ENCODE results near the gene SMIM5. TPM values are rescaled to one million over a fixed set of nuclear protein-coding genes. Genes with fewer than 3 reads are reported as not detected.

SMIM5 gene
- total and polyA plus RNA-seq, 2 experiments from 2014 or later: 0.60 to 0.89 TPM

GRCh38 chr17:75645889-75646637, 12.8 kb downstream of the SMIM5 start:
- H3K27ac ChIP-seq: no peak overlapping the region
- DNase-seq (ENCODE audit: low read depth in 1 of 2, low spot score in 1 of 2): no peak

GRCh38 chr17:75646638-75646992, 13.4 kb downstream of the SMIM5 start:
- H3K27ac ChIP-seq: no peak overlapping the region
- H3K36me3 ChIP-seq: peaks cover 12% of the 10 kb centered on the region

More at GRCh38 chr17:75645889-75646637, 12.8 kb downstream of the SMIM5 start:
- H3K36me3 ChIP-seq: peaks cover 12% of the 10 kb centered on the region
- no peaks in the 10 kb centered on the region for H3K9me3 ChIP-seq (ENCODE audit: low read depth)
- no peaks in the 10 kb centered on the region for H3K4me1 ChIP-seq (ENCODE audit: low read depth)
- H3K27me3 ChIP-seq: no peaks in the 10 kb centered on the region
- H3K4me3 ChIP-seq: no peak overlapping the region
- TF ChIP-seq CTCF (IDR thresholded peaks at IDR 0.05; ENCODE audit: low read depth, low read length): no peak

GRCh38 chr17:75647061-75647460, 13.8 kb downstream of the SMIM5 start:
- Histone ChIP-seq H3K9me3 (ENCODE audit: low read depth) (no peaks in the 10 kb centered on the region), H3K27ac (no peak overlapping the region), H3K4me1 (ENCODE audit: low read depth) (no peaks in the 10 kb centered on the region), H3K36me3 (peaks cover 14% of the 10 kb centered on the region), H3K4me3 (no peak overlapping the region), H3K27me3 (no peaks in the 10 kb centered on the region)
- TF ChIP-seq CTCF (IDR thresholded peaks at IDR 0.05; ENCODE audit: low read depth, low read length): no peak
- DNase-seq (ENCODE audit: low read depth in 1 of 2, low spot score in 1 of 2): no peak

More at GRCh38 chr17:75646638-75646992, 13.4 kb downstream of the SMIM5 start:
- Histone ChIP-seq H3K4me3 (no peak overlapping the region), H3K27me3 (no peaks in the 10 kb centered on the region), H3K9me3 (ENCODE audit: low read depth) (no peaks in the 10 kb centered on the region), H3K4me1 (ENCODE audit: low read depth) (no peaks in the 10 kb centered on the region)
- TF ChIP-seq CTCF (IDR thresholded peaks at IDR 0.05; ENCODE audit: low read depth, low read length): no peak
- DNase-seq (ENCODE audit: low read depth in 1 of 2, low spot score in 1 of 2): no peak

- Histone ChIP-seq H3K9me3 (ENCODE audit: low read depth) (no peaks in the 10 kb centered on the region), H3K27me3 (no peaks in the 10 kb centered on the region), H3K27ac (no peak overlapping the region), H3K4me3 (no peak overlapping the region), H3K4me1 (ENCODE audit: low read depth) (no peaks in the 10 kb centered on the region), H3K36me3 (peaks cover 14% of the 10 kb centered on the region)
- DNase-seq (ENCODE audit: low read depth in 1 of 2, low spot score in 1 of 2): no peak
- no peak for TF ChIP-seq CTCF (IDR thresholded peaks at IDR 0.05; ENCODE audit: low read depth, low read length)
These were observed 14.7 kb downstream of the SMIM5 start for GRCh38 chr17:75647921-75648320.

- H3K36me3 ChIP-seq: peaks cover 22% of the 10 kb centered on the region
- no peak overlapping the region for H3K27ac ChIP-seq
- TF ChIP-seq CTCF (IDR thresholded peaks at IDR 0.05; ENCODE audit: low read depth, low read length): no peak
- no peaks in the 10 kb centered on the region for H3K27me3 ChIP-seq
- DNase-seq (ENCODE audit: low read depth in 1 of 2, low spot score in 1 of 2): no peak
- H3K4me1 ChIP-seq (ENCODE audit: low read depth): no peaks in the 10 kb centered on the region
- H3K9me3 ChIP-seq (ENCODE audit: low read depth): no peaks in the 10 kb centered on the region
- H3K4me3 ChIP-seq: no peak overlapping the region
These were observed 16.5 kb downstream of the SMIM5 start for GRCh38 chr17:75649687-75650086.

Measured in cardiac muscle cell (in vitro differentiated cells and primary cell).